GM19193 (cell line): ENCODE data around the gene CLCNKA.

Experiments used
- POLR2A ChIP-seq: IDR thresholded peaks from 4 replicates; pipeline ENCODE4 v1.6.1; 2011; ENCODE audit not compliant: insufficient read depth, insufficient read length; ENCODE audit errors: extremely low read depth

Gene CLCNKA

DNA sequence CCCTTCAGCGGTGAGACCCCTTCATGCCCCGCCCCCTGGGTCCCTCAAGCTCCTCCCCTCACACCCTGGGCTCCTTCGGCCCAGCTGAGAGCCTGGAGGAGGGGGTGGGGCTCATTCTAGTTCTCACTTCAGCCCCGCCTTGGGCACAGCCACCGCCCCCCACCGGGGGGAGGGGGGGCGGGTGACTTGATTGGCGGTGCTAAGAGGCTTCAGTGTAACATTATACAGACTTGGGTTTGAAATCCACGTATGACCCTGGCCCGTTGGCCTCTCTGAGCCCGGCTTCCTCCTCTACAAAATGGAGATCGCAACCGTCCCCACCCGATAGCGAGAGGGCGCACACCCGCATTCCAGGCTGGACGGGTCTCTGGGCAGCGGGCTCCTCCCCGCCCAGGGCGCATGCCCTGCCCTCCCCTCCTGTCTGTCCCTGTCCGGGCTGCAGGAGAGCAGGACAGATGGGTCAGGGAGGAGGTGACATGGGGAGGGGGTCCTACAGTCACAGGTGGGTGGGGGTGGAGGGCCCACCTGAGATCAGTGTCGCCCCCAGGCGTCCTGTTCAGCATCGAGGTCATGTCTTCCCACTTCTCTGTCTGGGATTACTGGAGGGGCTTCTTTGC, 26.8 kb downstream of the CLCNKA start:
- no peak for TF ChIP-seq POLR2A

DNA sequence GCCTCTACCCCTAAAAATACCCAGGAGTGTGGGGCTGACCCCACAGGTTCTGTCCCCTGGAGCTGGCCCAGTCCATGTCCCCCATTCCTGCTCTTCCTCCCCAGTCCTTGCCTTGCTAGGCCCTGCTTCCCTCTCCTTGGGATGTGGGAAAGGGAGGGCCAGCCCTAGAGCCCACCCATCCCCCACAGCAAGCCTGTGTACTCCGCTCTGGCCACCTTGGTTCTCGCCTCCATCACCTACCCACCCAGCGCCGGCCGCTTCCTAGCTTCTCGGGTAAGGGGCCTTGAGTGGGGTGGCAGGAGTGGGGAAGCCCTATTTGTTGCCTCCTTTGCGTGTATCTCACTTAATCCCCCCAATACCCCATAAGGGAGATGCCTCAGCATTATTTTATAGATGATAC, 28.5 kb downstream of the CLCNKA start:
- TF ChIP-seq POLR2A = no peak

DNA sequence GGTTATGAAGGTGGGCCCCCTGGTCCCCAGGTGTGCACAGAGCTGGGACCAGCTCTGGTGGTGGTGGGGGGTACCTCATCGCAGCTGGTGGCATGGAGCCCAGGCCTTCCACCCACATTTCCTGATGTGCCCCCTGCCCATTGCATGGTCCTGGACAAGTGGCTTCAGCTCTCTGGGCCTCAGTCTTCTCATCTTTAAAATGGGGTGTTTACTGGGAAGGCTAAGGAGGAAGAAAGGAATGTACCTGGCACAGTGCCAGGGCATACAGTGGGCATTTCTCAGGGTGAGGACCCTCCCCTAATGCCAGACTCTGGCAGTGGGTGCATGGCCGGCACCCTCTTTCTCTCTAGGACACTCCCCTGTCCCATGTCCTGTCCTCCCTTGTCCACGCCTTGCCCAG, 29.2 kb downstream of the CLCNKA start:
- no peak for TF ChIP-seq POLR2A

DNA sequence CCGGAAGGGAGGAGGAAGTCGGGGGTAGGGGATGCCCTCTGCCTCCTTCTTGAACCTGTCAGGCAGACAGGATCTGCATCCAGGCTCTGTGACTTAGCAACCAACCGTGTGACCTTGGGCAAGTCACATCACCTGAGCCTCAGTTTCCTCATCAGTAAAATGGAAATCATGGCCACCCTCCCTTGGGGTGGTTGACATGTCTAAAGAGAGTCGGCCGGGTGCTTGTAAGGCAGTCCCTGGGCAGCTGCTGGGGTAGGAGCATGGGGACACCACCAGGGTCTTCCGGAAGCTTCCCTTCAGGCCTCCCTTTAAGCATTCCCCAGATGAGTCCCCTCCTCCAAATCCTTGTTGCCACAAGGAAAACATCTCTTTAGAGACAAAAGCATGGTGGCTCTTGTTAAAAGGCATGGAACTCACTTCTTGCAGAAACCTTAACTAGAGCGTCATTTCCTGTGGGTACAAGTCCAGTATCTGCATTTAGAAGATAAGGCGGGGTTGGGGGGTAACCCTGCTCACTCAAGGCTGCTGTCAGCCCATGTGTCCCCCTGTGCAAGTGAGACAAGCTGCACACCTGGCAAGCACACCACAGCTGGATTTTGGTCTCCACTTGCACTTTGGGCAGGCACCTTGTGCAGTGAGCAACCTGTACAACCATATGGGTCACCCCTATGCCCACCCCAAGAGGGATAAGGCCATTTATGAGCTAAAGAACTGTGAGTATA, 32.1 kb downstream of the CLCNKA start:
- TF ChIP-seq POLR2A = no peak

DNA sequence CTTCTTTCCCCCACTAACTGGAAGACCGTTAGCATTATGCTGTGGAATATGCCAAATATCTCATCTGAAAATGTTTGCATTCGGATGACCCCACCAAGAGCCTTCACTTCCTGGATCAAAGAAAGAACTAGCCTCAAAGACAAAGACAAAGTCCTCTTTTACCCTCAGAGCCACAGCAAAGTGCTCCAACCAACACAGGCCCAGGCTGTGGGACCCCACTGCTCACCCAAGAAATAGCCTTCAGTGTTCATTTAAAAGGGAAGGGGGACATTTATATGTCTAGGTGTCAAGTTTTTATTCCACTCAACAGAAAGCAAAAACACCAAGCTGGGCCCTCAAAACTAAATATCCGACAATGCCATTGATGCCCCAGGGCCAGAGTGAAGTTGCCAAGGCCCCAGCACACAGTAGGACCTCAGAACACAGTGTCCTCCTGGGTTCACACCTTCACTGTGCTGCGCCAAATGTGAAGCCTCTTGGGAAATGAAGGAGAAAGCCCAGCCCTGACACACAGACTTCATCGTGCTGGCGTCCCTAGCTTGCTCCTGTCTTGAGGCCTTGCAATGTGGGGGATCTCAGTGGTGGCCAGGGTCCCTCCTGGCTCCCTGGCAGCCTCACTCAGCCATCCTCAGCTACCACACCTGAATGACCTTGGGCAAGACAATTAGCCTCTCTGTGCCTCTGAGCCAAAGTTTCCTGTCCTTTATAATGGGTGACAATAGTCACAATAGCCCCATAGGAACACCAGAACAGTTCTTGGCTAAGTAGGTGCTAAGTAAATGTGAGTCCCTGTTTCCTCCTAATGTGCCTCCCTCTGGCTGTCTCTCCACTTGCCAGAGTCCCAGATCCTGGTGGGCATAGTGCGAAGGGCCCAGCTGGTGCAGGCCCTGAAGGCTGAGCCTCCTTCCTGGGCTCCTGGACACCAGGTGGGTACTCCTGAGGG, 33.0 kb downstream of the CLCNKA start:
- no peak for TF ChIP-seq POLR2A

DNA sequence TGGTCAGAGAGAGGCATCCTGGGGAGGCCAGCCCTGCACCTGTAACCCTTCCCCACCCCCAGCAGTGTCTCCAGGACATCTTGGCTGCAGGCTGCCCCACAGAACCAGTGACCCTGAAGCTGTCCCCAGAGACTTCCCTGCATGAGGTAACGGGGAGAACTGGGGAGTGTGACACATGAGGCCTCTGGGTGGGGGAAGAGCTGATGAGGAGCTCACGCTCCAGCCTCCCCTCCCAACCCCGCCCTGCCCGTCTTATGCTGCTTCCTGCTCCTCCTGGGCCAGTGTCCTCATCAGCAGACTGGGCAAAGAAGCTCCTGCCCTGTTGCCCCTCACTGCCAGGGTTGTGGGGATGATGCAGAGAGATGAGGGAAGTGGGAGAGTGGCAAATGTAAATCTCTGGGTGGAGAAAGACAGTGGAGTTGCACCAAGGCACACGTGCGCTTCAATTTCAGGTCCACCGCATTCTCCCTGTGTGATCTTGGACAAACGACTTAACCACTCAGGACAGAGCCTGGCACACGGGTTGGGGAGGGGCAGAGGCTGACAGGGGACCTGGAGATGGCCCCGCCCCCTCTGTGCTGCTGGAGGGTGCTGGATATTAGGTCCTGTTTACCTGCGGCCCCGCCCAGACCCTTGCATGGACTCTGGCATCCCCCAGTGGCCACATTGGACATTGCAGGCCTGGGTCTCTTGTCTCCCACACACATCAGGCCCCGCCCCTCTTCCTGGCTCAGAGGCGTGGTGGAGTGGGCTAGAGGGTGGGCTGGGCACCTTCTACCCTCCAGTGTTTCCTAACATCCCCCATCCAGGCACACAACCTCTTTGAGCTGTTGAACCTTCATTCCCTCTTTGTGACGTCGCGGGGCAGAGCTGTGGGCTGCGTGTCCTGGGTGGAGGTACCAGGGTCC, 34.0 kb downstream of the CLCNKA start:
- no peak for TF ChIP-seq POLR2A

DNA sequence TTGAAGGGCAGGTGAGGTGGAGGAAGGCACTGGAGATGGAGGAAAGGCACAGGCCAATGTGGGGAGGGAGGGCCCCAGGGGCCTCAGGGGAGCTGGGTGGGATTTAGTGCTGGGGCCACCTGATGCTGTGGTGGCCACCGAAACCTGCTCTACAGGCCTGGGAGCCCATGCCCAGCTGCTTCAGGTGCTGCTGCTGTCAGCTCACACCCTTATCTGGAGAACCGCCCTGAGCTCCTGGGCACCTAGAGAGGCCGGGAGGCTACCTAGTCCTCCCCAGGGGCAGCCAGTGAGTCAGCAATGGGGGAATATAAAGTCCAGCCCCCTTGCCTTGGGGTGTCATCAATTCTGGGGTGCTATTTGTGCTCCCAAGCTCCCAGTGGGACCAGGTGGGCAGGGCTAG, 39.4 kb downstream of the CLCNKA start:
- TF ChIP-seq POLR2A = no peak

DNA sequence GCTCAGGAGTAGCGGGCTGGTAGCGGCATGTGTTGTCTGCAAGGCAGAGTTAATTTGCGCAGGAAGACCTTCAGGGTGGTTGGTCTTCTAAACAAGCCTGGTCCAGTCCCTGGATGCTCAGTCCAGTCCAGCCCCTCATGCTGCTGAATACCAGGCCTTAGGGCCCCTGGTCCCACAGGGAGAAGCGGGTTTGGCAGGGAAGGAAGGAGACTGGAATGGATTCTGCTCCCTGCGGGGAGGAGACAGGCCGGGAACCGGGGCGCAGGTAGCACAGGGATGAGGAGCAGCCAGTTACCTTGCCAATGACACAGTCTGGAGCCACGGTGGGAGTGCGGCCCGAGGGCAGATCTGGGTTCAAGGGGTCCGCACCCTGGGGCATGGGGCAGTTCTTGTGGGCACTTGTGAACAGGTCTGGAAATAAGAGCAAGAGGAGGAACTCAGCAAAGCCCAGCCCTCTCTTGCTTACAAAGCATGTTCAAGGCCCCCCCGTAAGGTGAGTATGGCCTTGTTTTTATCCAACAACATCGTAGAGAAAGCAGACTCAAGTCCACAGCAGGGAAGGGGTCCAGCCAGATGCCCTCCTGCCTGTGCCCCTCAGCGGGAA, 41.5 kb downstream of the CLCNKA start:
- no peak for TF ChIP-seq POLR2A

DNA sequence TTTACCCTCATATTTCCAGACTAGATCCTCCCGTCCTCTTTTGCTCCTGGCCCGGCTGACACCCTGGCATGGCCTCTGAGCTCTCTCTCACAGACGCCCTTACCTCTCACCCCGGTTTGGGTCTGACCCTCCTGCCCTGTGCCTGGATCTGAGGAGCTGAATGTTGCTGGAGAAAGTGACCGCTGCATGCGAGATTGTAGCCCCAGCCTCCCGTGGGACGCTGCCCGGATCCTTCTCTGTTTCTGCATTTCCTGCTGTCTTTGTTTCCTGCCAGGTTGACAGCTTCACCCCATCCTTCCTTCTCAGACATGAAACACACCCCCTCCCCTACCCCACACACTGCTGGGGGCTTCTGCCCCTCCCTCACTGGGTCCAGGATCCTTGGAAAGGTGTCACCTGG, 42.1 kb downstream of the CLCNKA start:
- TF ChIP-seq POLR2A = no peak

DNA sequence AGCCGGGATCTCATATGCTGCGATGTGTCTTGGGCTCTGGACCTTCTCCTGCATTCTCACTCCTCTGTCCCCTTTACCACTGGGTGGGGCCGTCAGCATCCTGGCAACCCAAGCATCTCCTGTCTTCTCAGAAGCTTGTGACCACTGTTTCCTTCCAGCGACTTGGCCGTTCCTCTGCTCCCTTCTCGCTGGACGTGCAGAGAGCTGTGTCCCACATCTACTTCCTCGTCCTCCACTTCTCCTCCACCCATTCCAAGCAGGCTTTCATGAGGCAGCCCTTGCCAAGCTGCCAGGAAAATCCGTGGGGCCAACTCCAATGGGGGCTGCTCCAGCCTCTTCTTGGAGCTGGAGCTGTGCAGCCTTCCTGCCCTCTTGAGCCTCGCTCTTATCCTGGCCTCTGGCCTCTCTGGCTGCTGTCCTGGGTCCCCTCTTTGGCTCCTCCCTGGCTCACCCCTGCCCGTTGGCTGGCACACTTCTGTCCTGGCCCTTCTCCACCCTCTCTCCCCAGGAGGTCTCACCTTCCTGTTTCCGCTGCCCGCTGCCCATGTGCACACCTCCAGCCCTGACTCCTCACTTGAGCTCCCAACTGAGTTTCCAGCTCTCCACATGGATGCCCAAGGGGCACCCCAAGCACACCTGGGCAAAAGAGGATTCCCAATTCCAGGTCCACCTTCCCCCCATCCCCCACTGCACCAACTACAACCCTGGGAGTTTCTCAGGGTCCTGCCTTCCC, 42.9 kb downstream of the CLCNKA start:
- TF ChIP-seq POLR2A = no peak

DNA sequence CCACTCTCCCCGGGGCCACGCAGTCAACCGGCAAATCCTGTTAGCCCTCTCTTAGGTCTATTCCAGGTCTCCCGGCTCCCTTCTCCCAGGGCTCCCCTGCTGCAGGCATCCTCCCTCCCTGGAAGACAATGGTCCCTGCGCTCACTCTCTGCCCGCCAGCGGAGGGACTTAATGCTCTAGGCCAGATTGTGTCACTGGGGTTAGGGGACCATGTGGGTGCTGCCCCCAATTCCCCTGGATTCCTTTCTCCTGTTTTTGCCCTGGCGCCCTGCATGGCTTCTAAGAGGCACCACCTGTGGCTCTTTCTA, 43.4 kb downstream of the CLCNKA start:
- TF ChIP-seq POLR2A = no peak

DNA sequence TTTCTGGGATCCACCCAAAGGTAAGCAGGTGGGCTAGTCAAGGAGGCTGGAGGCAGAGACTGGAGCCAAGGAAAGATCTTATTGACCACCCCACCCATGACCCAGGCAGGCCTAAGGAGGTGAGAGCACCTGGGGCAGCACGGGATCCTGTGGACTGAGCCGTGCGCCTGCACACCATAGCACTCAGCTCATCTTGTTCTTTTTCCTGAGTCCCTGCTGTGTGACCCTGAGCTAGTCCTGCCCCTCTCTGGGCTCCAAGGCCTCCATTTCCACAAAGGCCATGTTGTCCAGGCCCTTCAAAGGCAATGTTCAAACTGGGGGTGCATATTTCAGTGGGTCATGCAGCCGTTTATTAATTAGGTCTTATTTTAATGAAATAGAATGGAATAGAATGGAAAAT, 44.4 kb downstream of the CLCNKA start:
- TF ChIP-seq POLR2A = no peak

DNA sequence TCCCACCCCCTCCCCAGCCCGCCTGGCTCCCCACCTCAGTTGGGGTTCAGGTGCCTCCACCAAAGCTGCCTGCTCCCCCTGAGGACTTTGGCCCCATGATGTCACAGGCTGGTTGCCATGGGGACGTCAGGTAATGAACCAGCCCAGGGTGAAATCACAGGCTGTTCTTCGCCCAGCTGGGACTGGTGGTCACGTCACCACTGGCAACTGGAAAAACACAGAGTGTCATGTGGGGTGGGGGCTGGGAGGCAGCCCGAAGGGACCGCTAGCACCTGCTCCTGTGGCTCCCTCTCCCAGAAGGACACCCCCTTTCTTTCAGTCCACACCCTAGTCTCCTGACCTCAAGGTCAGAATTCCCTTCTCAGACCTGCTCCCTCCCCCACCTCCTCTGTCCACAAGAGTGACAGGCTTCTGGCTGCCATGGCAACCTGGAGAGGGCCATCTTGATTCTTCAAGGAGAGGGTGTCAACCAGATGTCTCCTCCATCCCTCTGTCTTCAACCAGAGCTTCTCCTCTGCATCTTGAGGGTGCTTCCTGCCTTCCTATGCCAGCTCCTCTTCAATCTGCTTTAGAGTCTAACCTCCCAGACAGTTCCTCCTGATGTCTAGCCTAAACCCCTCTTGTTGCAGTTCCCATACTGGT, 45.4 kb downstream of the CLCNKA start:
- no peak for TF ChIP-seq POLR2A
